GM19395 (cell line): Measurements from ENCODE around the gene RPN2.
"Not testable (repeated sequence)": the region's sequence is repeated elsewhere in the genome, so short reads cannot be mapped to it uniquely, and the experiment has no call there.

Source experiments
- ATAC-seq: cut with Tn5 transposase; IDR thresholded peaks from one replicate; pipeline ENCODE4 v1.9.1; 2021; ENCODE audit warnings: mild to moderate bottlenecking, moderate library complexity; ENCODE audit not compliant: unreplicated experiment

The RPN2 gene

DNA sequence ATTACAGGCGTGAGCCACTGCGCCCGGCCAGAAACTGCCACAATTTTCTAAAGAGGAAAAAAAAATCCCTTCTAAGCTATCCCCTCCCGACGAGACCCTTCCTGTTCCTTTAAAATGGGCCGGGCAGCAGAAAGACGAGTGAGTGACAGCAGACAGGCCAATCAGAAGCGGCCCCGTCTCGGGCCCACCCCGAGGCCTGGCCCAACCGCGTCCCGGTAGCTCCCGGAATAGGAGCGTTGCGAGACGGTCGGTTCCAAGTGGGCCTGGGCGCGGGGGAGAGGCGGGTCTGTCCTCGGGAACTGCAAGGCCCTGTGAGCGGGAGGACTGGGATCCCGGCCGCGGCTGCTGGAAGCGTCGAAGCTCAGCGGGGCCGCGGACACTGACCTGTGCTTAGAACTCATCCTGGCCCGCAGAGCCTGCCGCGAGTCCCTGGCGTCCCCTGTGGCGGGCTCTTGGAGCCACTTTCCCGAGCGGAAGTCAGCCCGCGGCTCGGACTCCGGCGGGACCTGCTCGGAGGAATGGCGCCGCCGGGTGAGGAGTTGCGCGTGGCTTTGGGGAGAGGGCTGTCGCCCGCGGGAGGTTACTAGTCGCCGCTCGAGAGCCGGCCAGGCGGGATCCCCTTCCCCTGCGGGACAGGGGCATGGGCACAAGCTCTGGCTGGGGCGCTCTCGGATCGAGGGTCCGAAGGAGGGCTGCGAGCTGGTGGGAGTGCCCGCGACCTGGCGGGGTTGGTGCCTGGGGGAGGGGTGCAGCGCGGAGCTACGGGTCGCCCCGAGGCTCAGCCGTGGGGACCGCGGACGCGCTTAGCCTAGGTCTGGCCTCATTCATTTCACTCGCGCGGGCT, at the start of gene RPN2, which contains the start of gene MROH8:
TSS of gene RPN2 (plus strand) at position 492 of the 844 bp plus-strand sequence. CDS start at position 519, 27 bp downstream.
TSS of gene MROH8 (minus strand) at position 710 of the 844 bp plus-strand sequence.
- peak; percentile 88 for ATAC-seq

DNA sequence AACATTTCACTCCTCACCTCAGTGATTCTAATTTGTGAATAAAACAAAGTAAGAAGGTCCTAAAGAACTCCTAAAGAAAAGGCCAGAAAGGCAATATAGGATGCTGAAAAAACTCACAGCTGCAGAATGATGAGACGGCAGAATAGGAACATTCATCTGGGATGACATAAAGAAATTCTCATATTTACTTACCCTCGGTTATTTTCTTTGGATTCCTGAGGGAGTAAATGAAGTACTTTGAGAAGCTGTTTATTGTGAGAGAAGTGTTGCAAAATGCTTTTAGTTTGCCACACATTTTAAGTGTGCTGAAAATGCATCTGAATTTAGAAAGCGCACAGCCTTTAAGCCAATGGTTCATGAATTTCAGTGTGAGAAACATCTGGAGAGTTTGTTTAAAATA, 47.6 kb upstream of the RPN2 start:
- no peak for ATAC-seq

- no peak for ATAC-seq
These were observed 45.2 kb upstream of the RPN2 start for GRCh38 chr20:37133952-37134351.

GRCh38 chr20:37137547-37137946, 41.6 kb upstream of the RPN2 start:
- ATAC-seq, result no peak

- no peak for ATAC-seq
These were observed 36.4 kb upstream of the RPN2 start for GRCh38 chr20:37142708-37143107.

- ATAC-seq, result no peak
These were observed 34.2 kb upstream of the RPN2 start for GRCh38 chr20:37144856-37145404.

DNA sequence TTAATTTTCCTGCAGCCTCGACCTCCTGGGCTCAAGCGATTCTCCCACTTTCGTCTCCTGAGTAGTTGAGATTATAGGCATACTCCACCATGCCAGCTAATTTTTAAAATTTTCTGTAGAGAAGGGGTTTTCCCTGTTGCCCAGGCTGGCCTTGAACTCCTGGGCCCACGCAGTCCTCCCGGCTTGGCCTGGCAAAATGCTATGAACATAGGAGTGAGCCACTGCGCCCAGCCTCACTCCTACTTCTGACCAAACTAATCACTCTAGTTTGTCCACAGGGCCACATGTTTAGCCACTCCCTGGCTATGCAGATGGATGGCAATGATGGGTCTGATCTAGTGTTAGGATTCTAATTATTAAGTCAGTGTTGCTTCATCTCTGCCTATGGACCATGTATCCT, 31.9 kb upstream of the RPN2 start:
- no peak for ATAC-seq

DNA sequence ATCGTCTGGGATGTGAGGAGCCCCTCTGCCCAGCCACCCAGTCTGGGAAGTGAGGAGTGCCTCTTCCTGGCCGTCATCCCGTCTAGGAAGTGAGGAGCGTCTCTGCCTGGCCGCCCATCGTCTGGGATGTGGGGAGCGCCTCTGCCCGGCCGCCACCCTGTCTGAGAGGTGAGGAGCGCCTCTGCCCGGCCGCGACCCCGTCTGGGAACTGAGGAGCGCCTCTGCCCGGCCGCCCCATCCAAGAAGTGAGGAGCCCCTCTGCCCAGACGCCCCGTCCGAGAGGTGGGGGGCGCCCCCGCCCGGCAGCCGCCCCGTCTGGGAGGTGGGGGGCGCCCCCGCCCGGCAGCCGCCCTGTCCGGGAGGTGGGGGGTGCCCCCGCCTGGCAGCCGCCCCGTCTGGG, 28.3 kb upstream of the RPN2 start:
- not testable (repeated sequence) for ATAC-seq

DNA sequence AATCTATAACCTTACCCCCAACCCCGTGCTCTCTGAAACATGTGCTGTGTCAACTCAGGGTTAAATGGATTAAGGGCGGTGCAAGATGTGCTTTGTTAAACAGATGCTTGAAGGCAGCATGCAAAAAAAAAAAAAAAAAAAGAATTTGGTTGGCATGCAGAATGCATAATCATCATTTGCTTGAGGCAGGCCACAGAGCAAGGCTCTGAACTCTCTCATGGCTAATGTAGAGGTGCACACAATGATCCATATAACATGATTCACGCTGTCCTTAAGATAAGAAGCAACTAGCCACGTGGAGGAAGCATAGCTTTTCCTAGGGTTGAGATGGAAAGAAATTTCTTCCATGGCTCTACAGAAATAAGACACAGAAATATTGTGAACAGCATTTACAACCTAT, 27.6 kb upstream of the RPN2 start:
- no peak for ATAC-seq

- no peak for ATAC-seq
These were observed 26.8 kb upstream of the RPN2 start for GRCh38 chr20:37152284-37152683.

- no peak for ATAC-seq
These were observed 24.3 kb upstream of the RPN2 start for GRCh38 chr20:37154684-37155298.

GRCh38 chr20:37155987-37156386, 23.1 kb upstream of the RPN2 start:
- ATAC-seq, result no peak

- no peak for ATAC-seq
These were observed 20.9 kb upstream of the RPN2 start for GRCh38 chr20:37158248-37158647.

DNA sequence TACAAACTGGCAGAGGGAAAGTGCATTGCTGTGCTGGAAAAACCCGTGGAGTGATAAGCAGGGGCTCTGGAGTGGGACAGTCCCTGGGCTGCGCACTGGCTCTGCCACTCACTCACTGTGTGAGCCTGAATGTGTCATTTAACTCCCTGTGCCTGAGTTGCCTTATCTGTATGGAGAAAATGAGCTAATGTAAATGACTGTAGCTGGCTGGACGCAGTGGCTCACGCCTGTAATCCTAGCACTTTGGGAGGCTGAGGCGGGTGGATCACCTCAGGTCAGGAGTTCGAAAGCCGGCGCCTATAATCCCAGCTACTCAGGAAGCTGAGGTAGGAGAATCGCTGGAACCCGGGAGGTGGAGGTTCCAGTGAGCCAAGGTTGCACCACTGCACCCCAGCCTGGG, 18.4 kb upstream of the RPN2 start:
- no peak for ATAC-seq

- ATAC-seq, result no peak
These were observed 17.1 kb upstream of the RPN2 start for GRCh38 chr20:37161830-37162549.

GRCh38 chr20:37162646-37163045, 16.5 kb upstream of the RPN2 start:
- no peak for ATAC-seq

- ATAC-seq, result no peak
These were observed 15.1 kb upstream of the RPN2 start for GRCh38 chr20:37163832-37164554.

DNA sequence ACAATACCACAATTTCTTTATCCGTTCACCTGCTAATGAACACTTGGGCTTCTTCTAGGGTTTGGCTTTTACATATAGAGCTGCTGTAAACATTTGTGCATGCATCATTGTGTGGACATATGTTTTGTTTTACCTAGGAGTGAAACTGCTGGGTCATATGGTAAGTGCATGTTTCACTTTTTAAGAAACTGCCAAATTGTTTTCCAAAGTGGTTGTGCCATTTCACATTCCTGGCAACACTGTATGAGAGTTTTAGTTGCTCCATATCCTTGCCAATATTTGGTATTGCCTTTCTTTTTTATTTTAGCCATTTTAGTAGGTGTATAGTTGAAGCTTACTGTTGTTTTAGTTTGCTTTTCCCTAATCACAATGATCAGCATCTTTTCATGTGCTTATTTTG, 14.1 kb upstream of the RPN2 start:
- ATAC-seq, result no peak

- ATAC-seq, result no peak
These were observed 12.3 kb upstream of the RPN2 start for GRCh38 chr20:37166867-37167266.

DNA sequence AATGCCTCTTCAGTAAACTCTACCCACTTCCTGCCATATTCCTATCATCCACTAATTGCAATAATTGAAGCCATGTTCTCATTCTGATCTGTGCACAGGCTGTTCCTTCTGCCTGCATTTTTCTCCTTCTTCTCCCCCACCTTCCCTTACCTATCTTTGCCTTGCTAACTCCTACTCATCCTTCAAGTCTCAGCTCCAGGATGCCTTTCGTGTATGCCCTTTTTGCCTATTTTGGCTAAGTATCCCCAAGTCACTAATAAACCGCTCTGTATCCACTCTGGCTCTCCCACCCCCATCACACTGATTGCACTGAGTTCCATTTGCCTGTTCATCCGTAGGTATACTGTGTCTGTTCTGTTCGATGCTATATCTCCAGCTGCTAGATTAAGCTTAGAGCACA, 6.3 kb upstream of the RPN2 start:
- ATAC-seq, result no peak
